ENCODE results near the gene KIAA0513.

GRCh38 chr16:85057948-85058347 lies 30.4 kb downstream of the KIAA0513 start:
- TF ChIP-seq EGR1 (IDR thresholded peaks at IDR 0.05; ENCODE audit: low read depth), result no peak
- TF ChIP-seq MAX (IDR thresholded peaks at IDR 0.05), result no peak
- TF ChIP-seq POLR2A (IDR thresholded peaks at IDR 0.05; ENCODE audit: borderline replicate concordance, extremely low read depth, insufficient read depth, insufficient read length), result no peak
- TF ChIP-seq CTCF (IDR thresholded peaks at IDR 0.05 in 2 of 3, conservative IDR thresholded peaks at IDR 0.05 in 1 of 3; ENCODE audit: borderline replicate concordance in 1 of 3, insufficient read depth in 1 of 3, low read depth in 2 of 3, low read length in 2 of 3), result no peak
- no peak for TF ChIP-seq SRF (IDR thresholded peaks at IDR 0.05; ENCODE audit: low read depth)
